Muscle of arm (tissue), 12 donors: Measurements from ENCODE around the gene SEPSECS. TPM values are rescaled to one million over a fixed set of nuclear protein-coding genes. Genes with fewer than 3 reads are reported as not detected.
"Not testable (repeated sequence)": the region's sequence is repeated elsewhere in the genome, so short reads cannot be mapped to it uniquely, and the experiment has no call there.

ENCODE experiments used
- DNase-seq: peaks from one replicate; pipeline ENCODE4 v3.0.0-alpha.2; 2013
- polyA plus RNA-seq, 12 donors: library from polyadenylated mRNA; unstranded; fragments of 120-200 nt; gene quantifications; one replicate each; pipeline ENCODE4 v1.2.1, GENCODE V29; 2013; ENCODE audit not compliant: insufficient read length in 12 of 12

Gene SEPSECS
- polyA plus RNA-seq, 12 donors = 7.9 to 14.3 (median 10.2) TPM; not detected in 1

GRCh38 chr4:25088093-25088952 lies 71.9 kb downstream of the SEPSECS start:
- no peak for DNase-seq

- DNase-seq = no peak
These were observed 74.6 kb downstream of the SEPSECS start for GRCh38 chr4:25085671-25086070.

GRCh38 chr4:25083441-25083840 lies 76.8 kb downstream of the SEPSECS start:
- DNase-seq = not testable (repeated sequence)

GRCh38 chr4:25081866-25082471 lies 78.3 kb downstream of the SEPSECS start:
- DNase-seq = no peak

- DNase-seq = no peak
These were observed 79.7 kb downstream of the SEPSECS start for GRCh38 chr4:25080571-25080970.

- no peak for DNase-seq
These were observed 81.7 kb downstream of the SEPSECS start for GRCh38 chr4:25078523-25078922.

- no peak for DNase-seq
These were observed 83.4 kb downstream of the SEPSECS start for GRCh38 chr4:25076625-25077398.

GRCh38 chr4:25075851-25076250 lies 84.4 kb downstream of the SEPSECS start:
- no peak for DNase-seq

- DNase-seq = no peak
These were observed 85.1 kb downstream of the SEPSECS start for GRCh38 chr4:25075129-25075528.

GRCh38 chr4:25070545-25070944 lies 89.7 kb downstream of the SEPSECS start:
- DNase-seq = no peak

Other genes with a start within 250 kb of the SEPSECS start
- 10 to 100 TPM in 8 of 12 donors, 1 to 10 TPM in 3, not detected in 1; 7.9 to 15.5 (median 11.7) TPM for gene CCDC149, start 247.4 kb downstream of the SEPSECS start, polyA plus RNA-seq
- 1 to 10 TPM in 11 of 12 donors, not detected in 1; 2.1 to 7.7 (median 4.6) TPM for gene LGI2, start 129.5 kb downstream of the SEPSECS start, polyA plus RNA-seq
- 10 to 100 TPM in 7 of 12 donors, 1 to 10 TPM in 4, not detected in 1; 7.0 to 14.0 (median 10.4) TPM for gene PI4K2B, start 73.6 kb upstream of the SEPSECS start, polyA plus RNA-seq
- gene ZCCHC4, start 152.3 kb upstream of the SEPSECS start, polyA plus RNA-seq = 10 to 100 TPM in 9 of 12 donors, 1 to 10 TPM in 2, not detected in 1; 8.1 to 18.5 (median 12.4) TPM
- 10 to 100 TPM in 11 of 12 donors, not detected in 1; 17.5 to 47.5 (median 33.0) TPM for gene ANAPC4, start 216.8 kb upstream of the SEPSECS start, polyA plus RNA-seq